Parathyroid adenoma (tissue), 2 donors: ENCODE measurements around the gene EBLN2.

Experiments used
- H2AFZ ChIP-seq: fragments of 300-600 bp; sonication (generic); one replicate; pipeline ENCODE4 v1.7.0; 2017; ENCODE audit warnings: antibody characterized with exemption, mild to moderate bottlenecking
- H3K27ac ChIP-seq: fragments of 300-600 bp; sonication (generic); one replicate; pipeline ENCODE4 v1.7.0; 2017
- H3K27me3 ChIP-seq: fragments of 300-600 bp; sonication (generic); one replicate; pipeline ENCODE4 v1.7.0; 2017; ENCODE audit warnings: low read length; ENCODE audit not compliant: control insufficient read depth, insufficient read depth
- H3K36me3 ChIP-seq: fragments of 300-600 bp; sonication (generic); one replicate; pipeline ENCODE4 v1.7.0; 2017; ENCODE audit warnings: low read length; ENCODE audit not compliant: control insufficient read depth, insufficient read depth
- H3K4me1 ChIP-seq: fragments of 300-600 bp; sonication (generic); one replicate; pipeline ENCODE4 v1.7.0; 2017; ENCODE audit warnings: control low read depth
- H3K4me2 ChIP-seq: fragments of 300-600 bp; sonication (generic); one replicate; pipeline ENCODE4 v1.7.0; 2017; ENCODE audit warnings: low read length
- H3K4me3 ChIP-seq: fragments of 300-600 bp; sonication (generic); one replicate; pipeline ENCODE4 v1.7.0; 2017; ENCODE audit warnings: low read depth, low read length
- H3K79me2 ChIP-seq: fragments of 300-600 bp; sonication (generic); one replicate; pipeline ENCODE4 v1.7.0; 2017; ENCODE audit warnings: control low read depth
- H3K9ac ChIP-seq: fragments of 300-600 bp; sonication (generic); one replicate; pipeline ENCODE4 v1.7.0; 2017; ENCODE audit warnings: mild to moderate bottlenecking
- H3K9me3 ChIP-seq: fragments of 300-600 bp; sonication (generic); one replicate; pipeline ENCODE4 v1.7.0; 2017; ENCODE audit warnings: low read length; ENCODE audit not compliant: control insufficient read depth
- CTCF ChIP-seq: fragments of 300-600 bp; sonication (generic); IDR thresholded peaks from one replicate; pipeline ENCODE4 v1.7.0; 2017; ENCODE audit warnings: antibody characterized with exemption, mild to moderate bottlenecking
- donor health status: primary hyperparathyroidism.

Gene EBLN2

GRCh38 chr3:73043414-73043813 is 18.0 kb upstream of the EBLN2 start:
- no peak overlapping the region for H3K4me3 ChIP-seq
- no peak for TF ChIP-seq CTCF
- no peaks in the 10 kb centered on the region for H3K36me3 ChIP-seq
- peaks cover 17% of the 10 kb centered on the region for H3K4me1 ChIP-seq
- H3K9ac ChIP-seq, result no peak overlapping the region
- no peak overlapping the region for H2AFZ ChIP-seq
- peaks cover 44% of the 10 kb centered on the region for H3K79me2 ChIP-seq
- H3K9me3 ChIP-seq, result no peaks in the 10 kb centered on the region
- H3K27me3 ChIP-seq, result no peaks in the 10 kb centered on the region
- no peak overlapping the region for H3K27ac ChIP-seq
- H3K4me2 ChIP-seq, result no peak overlapping the region

GRCh38 chr3:73045391-73045790 is 16.1 kb upstream of the EBLN2 start:
- Histone ChIP-seq H3K9ac (no peak overlapping the region), H3K4me3 (no peak overlapping the region), H3K27ac (no peak overlapping the region), H3K36me3 (no peaks in the 10 kb centered on the region), H3K9me3 (no peaks in the 10 kb centered on the region), H2AFZ (no peak overlapping the region), H3K4me2 (no peak overlapping the region), H3K27me3 (no peaks in the 10 kb centered on the region), H3K79me2 (peaks cover 35% of the 10 kb centered on the region), H3K4me1 (peaks cover 12% of the 10 kb centered on the region)
- no peak for TF ChIP-seq CTCF

- no peak overlapping the region for H3K4me2 ChIP-seq
- no peaks in the 10 kb centered on the region for H3K36me3 ChIP-seq
- H3K4me1 ChIP-seq, result peaks cover 12% of the 10 kb centered on the region
- H2AFZ ChIP-seq, result no peak overlapping the region
- H3K9me3 ChIP-seq, result no peaks in the 10 kb centered on the region
- H3K9ac ChIP-seq, result no peak overlapping the region
- H3K27ac ChIP-seq, result no peak overlapping the region
- no peak for TF ChIP-seq CTCF
- H3K27me3 ChIP-seq, result no peaks in the 10 kb centered on the region
- peaks cover 35% of the 10 kb centered on the region for H3K79me2 ChIP-seq
- H3K4me3 ChIP-seq, result no peak overlapping the region
These were observed 15.3 kb upstream of the EBLN2 start for GRCh38 chr3:73046195-73046594.

- Histone ChIP-seq H3K36me3 (no peaks in the 10 kb centered on the region), H3K4me2 (no peak overlapping the region), H3K79me2 (peaks cover 18% of the 10 kb centered on the region), H2AFZ (no peak overlapping the region), H3K27me3 (no peaks in the 10 kb centered on the region), H3K9ac (no peak overlapping the region), H3K9me3 (no peaks in the 10 kb centered on the region), H3K4me3 (no peak overlapping the region), H3K27ac (no peak overlapping the region), H3K4me1 (peaks cover 7% of the 10 kb centered on the region)
- TF ChIP-seq CTCF, result no peak
These were observed 12.1 kb upstream of the EBLN2 start for GRCh38 chr3:73049319-73049718.

GRCh38 chr3:73052857-73053256 is 8.6 kb upstream of the EBLN2 start:
- Histone ChIP-seq H3K27me3 (no peaks in the 10 kb centered on the region), H3K9me3 (no peaks in the 10 kb centered on the region), H3K79me2 (peaks cover 6% of the 10 kb centered on the region), H3K36me3 (no peaks in the 10 kb centered on the region), H3K4me3 (no peak overlapping the region), H2AFZ (no peak overlapping the region), H3K9ac (no peak overlapping the region), H3K27ac (no peak overlapping the region), H3K4me1 (no peaks in the 10 kb centered on the region), H3K4me2 (no peak overlapping the region)
- no peak for TF ChIP-seq CTCF
